Karpas-422 (cell line): ENCODE measurements around the gene VAV3. TPM values are rescaled to one million over a fixed set of nuclear protein-coding genes. Genes with fewer than 3 reads are reported as not detected.

Source experiments
- DNase-seq: peaks from one replicate; pipeline ENCODE4 v3.0.0-alpha.2; 2015
- H2AFZ ChIP-seq: fragments of 200-600 bp; sonication (generic); 2 replicates; pipeline ENCODE4 v1.6.1; 2014; ENCODE audit warnings: antibody characterized with exemption, low read length, mixed read lengths
- H3K27ac ChIP-seq: fragments of 200-600 bp; sonication (generic); 2 replicates; pipeline ENCODE4 v1.5.1; 2014; ENCODE audit warnings: mild to moderate bottlenecking, low read length, moderate library complexity
- H3K27me3 ChIP-seq: fragments of 200-600 bp; sonication (generic); 2 replicates; pipeline ENCODE4 v1.6.1; 2014; ENCODE audit warnings: low read length, mixed read lengths
- H3K36me3 ChIP-seq: fragments of 200-600 bp; sonication (generic); 2 replicates; pipeline ENCODE4 v1.6.1; 2014; ENCODE audit warnings: low read length, mixed read lengths; ENCODE audit not compliant: insufficient read depth
- H3K4me1 ChIP-seq: fragments of 200-600 bp; sonication (generic); 2 replicates; pipeline ENCODE4 v1.6.1; 2014; ENCODE audit warnings: mild to moderate bottlenecking, low read length, mixed read lengths
- H3K4me2 ChIP-seq: fragments of 200-600 bp; sonication (generic); 2 replicates; pipeline ENCODE4 v1.6.1; 2014; ENCODE audit warnings: low read length, low read depth, mild to moderate bottlenecking; ENCODE audit not compliant: poor library complexity, severe bottlenecking
- H3K4me3 ChIP-seq: fragments of 200-600 bp; sonication (generic); 2 replicates; pipeline ENCODE4 v1.5.1; 2014; ENCODE audit warnings: mild to moderate bottlenecking, antibody characterized with exemption, low read length, mixed read lengths
- H3K79me2 ChIP-seq: fragments of 200-600 bp; sonication (generic); 2 replicates; pipeline ENCODE4 v1.6.1; 2014; ENCODE audit warnings: mild to moderate bottlenecking, low read length, mixed read lengths
- H3K9ac ChIP-seq: fragments of 200-600 bp; sonication (generic); 2 replicates; pipeline ENCODE4 v1.6.0; 2014; ENCODE audit warnings: low read length
- H3K9me2 ChIP-seq: fragments of 200-600 bp; sonication (generic), shearing (Covaris generic); replicated peaks from 2 replicates; pipeline ENCODE4 v1.6.0; 2014; ENCODE audit warnings: mild to moderate bottlenecking, low read length, moderate library complexity; ENCODE audit not compliant: insufficient read depth
- H3K9me3 ChIP-seq: fragments of 300-700, 200-600 bp; sonication (generic); 2 replicates; pipeline ENCODE4 v1.6.1; 2014; ENCODE audit warnings: low read length, mixed read lengths
- H4K20me1 ChIP-seq: fragments of 200-600 bp; sonication (generic); 2 replicates; pipeline ENCODE4 v1.6.1; 2014; ENCODE audit warnings: mild to moderate bottlenecking, antibody characterized with exemption, low read length, low read depth; ENCODE audit not compliant: insufficient read depth
- total RNA-seq: library from RNA; depleted of rRNA; stranded (reverse); fragments of >200 nt; shearing (Covaris generic); gene quantifications from 2 replicates; pipeline ENCODE4 v1.2.3, GENCODE V29; 2014; ENCODE audit warnings: low replicate concordance

The VAV3 gene
- total RNA-seq, 1 experiment from 2014 or later, result 1.1 TPM

GRCh38 chr1:107795994-107796393, 169.0 kb downstream of the VAV3 start:
- no peaks in the 10 kb centered on the region for H4K20me1 ChIP-seq
- peaks cover 23% of the 10 kb centered on the region for H3K4me1 ChIP-seq
- H3K9ac ChIP-seq, result no peak overlapping the region
- H3K27ac ChIP-seq, result no peak overlapping the region
- no peaks in the 10 kb centered on the region for H3K9me3 ChIP-seq
- H3K4me2 ChIP-seq, result peak overlapping the region; percentile 28
- no peaks in the 10 kb centered on the region for H3K9me2 ChIP-seq
- H3K27me3 ChIP-seq, result no peaks in the 10 kb centered on the region
- no peaks in the 10 kb centered on the region for H3K79me2 ChIP-seq
- no peaks in the 10 kb centered on the region for H3K36me3 ChIP-seq
- H3K4me3 ChIP-seq, result no peak overlapping the region
- DNase-seq, result no peak
- no peak overlapping the region; the same call in 1 of the 2 replicates for H2AFZ ChIP-seq

GRCh38 chr1:107795441-107795840, 169.5 kb downstream of the VAV3 start:
- DNase-seq, result no peak
- Histone ChIP-seq H4K20me1 (no peaks in the 10 kb centered on the region), H3K9ac (no peak overlapping the region), H3K27me3 (no peaks in the 10 kb centered on the region), H3K9me3 (no peaks in the 10 kb centered on the region), H3K79me2 (no peaks in the 10 kb centered on the region), H3K36me3 (no peaks in the 10 kb centered on the region), H3K4me1 (peaks cover 23% of the 10 kb centered on the region), H2AFZ (no peak overlapping the region), H3K4me2 (peak overlapping the region; percentile 28), H3K27ac (no peak overlapping the region), H3K9me2 (no peaks in the 10 kb centered on the region), H3K4me3 (no peak overlapping the region)

- H2AFZ ChIP-seq, result no peak overlapping the region
Measured at GRCh38 chr1:107794571-107794970, 170.4 kb downstream of the VAV3 start.

GRCh38 chr1:107793896-107794453, 171.0 kb downstream of the VAV3 start:
- Histone ChIP-seq H3K9me3 (no peaks in the 10 kb centered on the region), H4K20me1 (no peaks in the 10 kb centered on the region), H3K27me3 (no peaks in the 10 kb centered on the region), H2AFZ (no peak overlapping the region), H3K27ac (no peak overlapping the region), H3K9me2 (no peaks in the 10 kb centered on the region), H3K36me3 (no peaks in the 10 kb centered on the region), H3K4me2 (no peak overlapping the region), H3K79me2 (no peaks in the 10 kb centered on the region), H3K4me1 (peaks cover 20% of the 10 kb centered on the region), H3K4me3 (no peak overlapping the region), H3K9ac (no peak overlapping the region)
- peak; percentile 35 for DNase-seq

More at GRCh38 chr1:107794571-107794970, 170.4 kb downstream of the VAV3 start:
- H3K9ac ChIP-seq, result no peak overlapping the region
- H3K27me3 ChIP-seq, result no peaks in the 10 kb centered on the region
- H3K79me2 ChIP-seq, result no peaks in the 10 kb centered on the region
- H3K27ac ChIP-seq, result no peak overlapping the region
- H3K9me2 ChIP-seq, result no peaks in the 10 kb centered on the region
- H3K4me1 ChIP-seq, result peaks cover 23% of the 10 kb centered on the region
- no peaks in the 10 kb centered on the region for H3K9me3 ChIP-seq
- DNase-seq, result no peak
- H3K4me2 ChIP-seq, result no peak overlapping the region
- no peak overlapping the region for H3K4me3 ChIP-seq
- no peaks in the 10 kb centered on the region for H3K36me3 ChIP-seq
- H4K20me1 ChIP-seq, result no peaks in the 10 kb centered on the region

- Histone ChIP-seq H3K79me2 (no peaks in the 10 kb centered on the region), H3K4me3 (no peak overlapping the region), H3K4me2 (no peak overlapping the region), H3K9ac (no peak overlapping the region), H3K27me3 (no peaks in the 10 kb centered on the region), H3K9me3 (no peaks in the 10 kb centered on the region), H4K20me1 (no peaks in the 10 kb centered on the region), H3K4me1 (peaks cover 20% of the 10 kb centered on the region), H3K36me3 (no peaks in the 10 kb centered on the region), H3K27ac (no peak overlapping the region), H3K9me2 (no peaks in the 10 kb centered on the region), H2AFZ (no peak overlapping the region)
- DNase-seq, result peak; percentile 29
Measured at GRCh38 chr1:107791348-107791747, 173.6 kb downstream of the VAV3 start.

- Histone ChIP-seq H3K9me2 (no peaks in the 10 kb centered on the region), H3K4me1 (peaks cover 17% of the 10 kb centered on the region), H3K4me2 (no peak overlapping the region), H3K9ac (no peak overlapping the region), H3K36me3 (no peaks in the 10 kb centered on the region), H4K20me1 (no peaks in the 10 kb centered on the region), H3K4me3 (no peak overlapping the region), H3K9me3 (no peaks in the 10 kb centered on the region), H3K79me2 (no peaks in the 10 kb centered on the region), H3K27me3 (no peaks in the 10 kb centered on the region), H2AFZ (no peak overlapping the region), H3K27ac (no peak overlapping the region)
- peak; percentile 21 for DNase-seq
Measured at GRCh38 chr1:107789817-107790524, 175.0 kb downstream of the VAV3 start.

- peaks cover 11% of the 10 kb centered on the region for H3K4me1 ChIP-seq
- H3K4me2 ChIP-seq, result no peak overlapping the region
- no peaks in the 10 kb centered on the region for H3K9me3 ChIP-seq
- no peaks in the 10 kb centered on the region for H4K20me1 ChIP-seq
- H3K27ac ChIP-seq, result no peak overlapping the region
- no peaks in the 10 kb centered on the region for H3K79me2 ChIP-seq
- H2AFZ ChIP-seq, result no peak overlapping the region
- no peak overlapping the region for H3K9ac ChIP-seq
- DNase-seq, result peak; percentile 23
- H3K27me3 ChIP-seq, result no peaks in the 10 kb centered on the region
- H3K36me3 ChIP-seq, result no peaks in the 10 kb centered on the region
- H3K9me2 ChIP-seq, result no peaks in the 10 kb centered on the region
- H3K4me3 ChIP-seq, result no peak overlapping the region
Measured at GRCh38 chr1:107788206-107789202, 176.5 kb downstream of the VAV3 start.

GRCh38 chr1:107787299-107787698, 177.7 kb downstream of the VAV3 start:
- no peak overlapping the region for H3K4me3 ChIP-seq
- no peaks in the 10 kb centered on the region for H4K20me1 ChIP-seq
- no peak overlapping the region for H3K4me2 ChIP-seq
- H2AFZ ChIP-seq, result no peak overlapping the region
- peak; percentile 76 for DNase-seq
- no peaks in the 10 kb centered on the region for H3K36me3 ChIP-seq
- peaks cover 11% of the 10 kb centered on the region for H3K4me1 ChIP-seq
- H3K27ac ChIP-seq, result no peak overlapping the region
- H3K9me2 ChIP-seq, result no peaks in the 10 kb centered on the region
- no peaks in the 10 kb centered on the region for H3K79me2 ChIP-seq
- H3K9ac ChIP-seq, result no peak overlapping the region
- no peaks in the 10 kb centered on the region for H3K27me3 ChIP-seq
- no peaks in the 10 kb centered on the region for H3K9me3 ChIP-seq
